GM23248 (cell line): Measurements from ENCODE around the gene GULP1.

Experiments
- EZH2 ChIP-seq: fragments of 200-600 bp; sonication (generic); IDR thresholded peaks from 2 replicates; pipeline ENCODE4 v1.6.1; 2018; ENCODE audit warnings: antibody characterized with exemption, mild to moderate bottlenecking; ENCODE audit not compliant: insufficient read depth, poor library complexity, severe bottlenecking
- EZH2phosphoT487 ChIP-seq: fragments of 200-600 bp; sonication (generic); IDR thresholded peaks from 2 replicates; pipeline ENCODE4 v1.6.1; 2018; ENCODE audit warnings: antibody characterized with exemption, moderate library complexity, mild to moderate bottlenecking, low read depth; ENCODE audit not compliant: insufficient read depth

GRCh38 chr2:188345020-188345419 is 53.3 kb downstream of the GULP1 start:
- TF ChIP-seq EZH2: no peak
- TF ChIP-seq EZH2phosphoT487: no peak
